ENCODE results near the gene CLCN4. TPM values are rescaled to one million over a fixed set of nuclear protein-coding genes. Genes with fewer than 3 reads are reported as not detected.

The CLCN4 gene
- total RNA-seq, 4 donors from 2014 or later, result 1.2 to 3.9 (median 2.3) TPM

GRCh38 chrX:10213716-10214115 lies 56.9 kb downstream of the CLCN4 start:
- DNase-seq (ENCODE audit: low spot score), result no peak
- TF ChIP-seq CTCF (IDR thresholded peaks at IDR 0.05), result no peak
- ATAC-seq (ENCODE audit: low FRiP score), result no peak

- ATAC-seq (ENCODE audit: low FRiP score) (no peak), DNase-seq (ENCODE audit: low spot score) (no peak)
- TF ChIP-seq CTCF (IDR thresholded peaks at IDR 0.05), result no peak
Measured at GRCh38 chrX:10216208-10216607, 59.4 kb downstream of the CLCN4 start.

GRCh38 chrX:10217198-10217597 lies 60.4 kb downstream of the CLCN4 start:
- TF ChIP-seq CTCF (IDR thresholded peaks at IDR 0.05), result no peak
- ATAC-seq (ENCODE audit: low FRiP score), result no peak

GRCh38 chrX:10221651-10222050 lies 64.9 kb downstream of the CLCN4 start:
- TF ChIP-seq CTCF (IDR thresholded peaks at IDR 0.05), result no peak
- no peak for ATAC-seq (ENCODE audit: low FRiP score)

More at GRCh38 chrX:10217198-10217597, 60.4 kb downstream of the CLCN4 start:
- no peak for DNase-seq (ENCODE audit: low spot score)

GRCh38 chrX:10223276-10223675 lies 66.5 kb downstream of the CLCN4 start:
- no peak for DNase-seq (ENCODE audit: low spot score)
- ATAC-seq (ENCODE audit: low FRiP score), result no peak
- TF ChIP-seq CTCF (IDR thresholded peaks at IDR 0.05), result no peak

More at GRCh38 chrX:10221651-10222050, 64.9 kb downstream of the CLCN4 start:
- no peak for DNase-seq (ENCODE audit: low spot score)

GRCh38 chrX:10223781-10224180 lies 67.0 kb downstream of the CLCN4 start:
- DNase-seq (ENCODE audit: low spot score), result no peak
- TF ChIP-seq CTCF (IDR thresholded peaks at IDR 0.05), result no peak
- ATAC-seq (ENCODE audit: low FRiP score), result no peak

GRCh38 chrX:10230222-10230621 lies 73.4 kb downstream of the CLCN4 start:
- TF ChIP-seq CTCF (IDR thresholded peaks at IDR 0.05), result no peak
- ATAC-seq (ENCODE audit: low FRiP score), result no peak
- no peak for DNase-seq (ENCODE audit: low spot score)

Measured in omental fat pad (tissue), 4 donors.